ENCODE data around the gene ACSL5. TPM values are rescaled to one million over a fixed set of nuclear protein-coding genes. Genes with fewer than 3 reads are reported as not detected.

Gene ACSL5
- total RNA-seq, 1 experiment from 2014 or later = not detected

- WGBS (ENCODE audit: extremely low coverage, insufficient read length, low lambda C conversion rate) = no CpG with 5 or more reads among the region's 4 CpGs
- no peaks in the 10 kb centered on the region for H3K4me1 Mint-ChIP-seq
These were observed 6.4 kb upstream of the ACSL5 start for GRCh38 chr10:112367516-112367915.

More at GRCh38 chr10:112367516-112367915, 6.4 kb upstream of the ACSL5 start:
- no peaks in the 10 kb centered on the region for H4K20me1 ChIP-seq (ENCODE audit: control insufficient read depth, insufficient read depth, insufficient read length)
- no peak overlapping the region for H2AFZ ChIP-seq (ENCODE audit: low read length)
- H2BK15ac ChIP-seq (ENCODE audit: low read depth, low read length) = no peak overlapping the region
- no peaks in the 10 kb centered on the region for H3K9me3 ChIP-seq (ENCODE audit: control insufficient read depth, low read depth, low read length)
- peaks cover 4 to 5% of the 10 kb centered on the region in 2 experiments; a peak in 3 of 5 replicates for H3K9me3 Mint-ChIP-seq
- no peak overlapping the region for H4K5ac ChIP-seq (ENCODE audit: insufficient read length, low read depth, low read length)
- H3K23ac ChIP-seq (ENCODE audit: insufficient read length, low read depth, low read length) = no peak overlapping the region
- H3K56ac ChIP-seq (ENCODE audit: insufficient read length, low read depth, low read length) = no peak overlapping the region
- peaks cover 2% of the 10 kb centered on the region for H3K27me3 Mint-ChIP-seq (ENCODE audit: low read depth)
- H3K27ac Mint-ChIP-seq = no peak overlapping the region
- no peak overlapping the region for H2BK120ac ChIP-seq (ENCODE audit: low read depth, low read length, poor library complexity, severe bottlenecking)
- H3K27me3 ChIP-seq (ENCODE audit: insufficient read depth, low read length) = 0 out of 2 replicates have a peak, but pooled peaks cover 2% of the 10 kb centered on the region
- no peak overlapping the region for H3K9ac ChIP-seq (ENCODE audit: extremely low read depth, insufficient read length, low read length)
- no peak overlapping the region for H3K27ac ChIP-seq (ENCODE audit: insufficient read length, low read depth, low read length)
- no peak overlapping the region for H2AK5ac ChIP-seq (ENCODE audit: insufficient read length, low read length)
- no peaks in the 10 kb centered on the region for H3K4me1 ChIP-seq (ENCODE audit: insufficient read depth, low read length)
- peaks cover 0 to 3% (median 0%) of the 10 kb centered on the region in 3 experiments; a peak in 2 of 7 replicates for H3K36me3 Mint-ChIP-seq (ENCODE audit: insufficient read depth in 1 of 3, low read depth in 3 of 3)
- no peaks in the 10 kb centered on the region for H3K79me2 ChIP-seq (ENCODE audit: insufficient read depth, low read length)
- no peaks in the 10 kb centered on the region for H3K79me1 ChIP-seq (ENCODE audit: insufficient read depth, low read depth, low read length, poor library complexity, severe bottlenecking)
- no peak for TF ChIP-seq CTCF (conservative IDR thresholded peaks at IDR 0.05)
- H3T11ph ChIP-seq (ENCODE audit: low read length) = no peak overlapping the region
- H3K23me2 ChIP-seq (ENCODE audit: insufficient read length, low read depth, low read length, poor library complexity, severe bottlenecking) = no peaks in the 10 kb centered on the region
- H2BK5ac ChIP-seq (ENCODE audit: insufficient read length, low read length) = no peak overlapping the region
- H2BK12ac ChIP-seq (ENCODE audit: insufficient read length, low read depth, low read length) = no peak overlapping the region
- no peak overlapping the region for H3K4me2 ChIP-seq (ENCODE audit: insufficient read depth, insufficient read length, low read length)
- no peak overlapping the region for H4K8ac ChIP-seq (replicated peaks; ENCODE audit: insufficient read length, low read depth, low read length)
- no peak overlapping the region for H2BK20ac ChIP-seq (ENCODE audit: low read depth, low read length, poor library complexity, severe bottlenecking)
- peak; percentile 1 for DNase-seq
- H4K91ac ChIP-seq (ENCODE audit: insufficient read length, low read depth, low read length) = no peak overlapping the region
- H3K14ac ChIP-seq (ENCODE audit: insufficient read depth, low read length) = no peak overlapping the region
- H3K18ac ChIP-seq (ENCODE audit: insufficient read length, low read depth, low read length) = no peak overlapping the region
- no peak overlapping the region for H3K4ac ChIP-seq (ENCODE audit: low read depth, low read length)
- H3K4me3 Mint-ChIP-seq = no peak overlapping the region

Measured in H9 (cell line).